Fibroblast of lung (primary cell): ENCODE results near the gene LAMA4. TPM values are rescaled to one million over a fixed set of nuclear protein-coding genes. Genes with fewer than 3 reads are reported as not detected.
A peak's percentile ranks its signal among the peaks of the same experiment; 100 is the strongest.

Source experiments
- DNase-seq, 2 donors: peaks; one replicate each; pipeline versions ENCODE4 v3.0.0 to v3.0.0-alpha.2; 2010; ENCODE audit warnings: low read depth in 2 of 2
- H2AFZ ChIP-seq: 2 replicates; pipeline ENCODE4 v1.5.1; 2012; ENCODE audit warnings: low read length, control low read depth, inconsistent platforms
- H3K27ac ChIP-seq: 2 replicates; pipeline ENCODE4 v1.5.1; 2011; ENCODE audit warnings: low read length, control low read depth; ENCODE audit not compliant: insufficient read depth
- H3K27me3 ChIP-seq: 2 replicates; pipeline ENCODE4 v1.5.1; 2011; ENCODE audit warnings: mild to moderate bottlenecking, low read length; ENCODE audit not compliant: control insufficient read depth, insufficient read depth
- H3K36me3 ChIP-seq: 2 replicates; pipeline ENCODE4 v1.5.1; 2011; ENCODE audit warnings: low read length; ENCODE audit not compliant: control insufficient read depth, insufficient read depth
- H3K4me1 ChIP-seq: 2 replicates; pipeline ENCODE4 v1.5.1; 2011; ENCODE audit warnings: low read length; ENCODE audit not compliant: control insufficient read depth, insufficient read depth; ENCODE audit errors: extremely low read depth
- H3K4me2 ChIP-seq: 2 replicates; pipeline ENCODE4 v1.5.1; 2011; ENCODE audit warnings: low read length, control low read depth; ENCODE audit not compliant: insufficient read depth; ENCODE audit errors: extremely low read depth
- H3K4me3 ChIP-seq, 4 experiments: fragments of 200-600 bp in 1 of 4; sonication (generic) in 1 of 4; replicated peaks in 1 of 4; 2 replicates each; pipeline ENCODE4 v1.5.1; 2011 to 2016; ENCODE audit warnings: low read length in 4 of 4, low read depth in 3 of 4, mild to moderate bottlenecking in 3 of 4, control low read depth in 2 of 4, inconsistent platforms in 1 of 4, mixed read lengths in 1 of 4; ENCODE audit not compliant: insufficient read depth in 1 of 4; ENCODE audit errors: control extremely low read depth in 1 of 4
- H3K79me2 ChIP-seq: 2 replicates; pipeline ENCODE4 v1.5.1; 2012; ENCODE audit warnings: mild to moderate bottlenecking, low read length, inconsistent platforms; ENCODE audit not compliant: control insufficient read depth, insufficient read depth
- H3K9ac ChIP-seq: 2 replicates; pipeline ENCODE4 v1.5.1; 2011; ENCODE audit warnings: mild to moderate bottlenecking, low read length, control low read depth; ENCODE audit not compliant: insufficient read depth
- H3K9me3 ChIP-seq: 2 replicates; pipeline ENCODE4 v1.5.1; 2012; ENCODE audit warnings: low read depth, low read length; ENCODE audit not compliant: control insufficient read depth, insufficient read depth
- H4K20me1 ChIP-seq: 2 replicates; pipeline ENCODE4 v1.5.1; 2011; ENCODE audit warnings: low read length; ENCODE audit not compliant: control insufficient read depth, insufficient read depth; ENCODE audit errors: extremely low read depth
- EZH2 ChIP-seq: IDR thresholded peaks from 2 replicates; pipeline ENCODE4 v1.5.1; 2012; ENCODE audit warnings: low read length, control low read depth, mild to moderate bottlenecking; ENCODE audit errors: missing control alignments
- polyA plus RNA-seq, 2 donors: library from polyadenylated mRNA; depleted of rRNA in 1 of 2; stranded (reverse) in 1 of 2; unstranded in 1 of 2; fragments of >200 nt; gene quantifications; 2 replicates each; pipeline ENCODE4 v1.2.1, GENCODE V29; 2011 to 2012; ENCODE audit warnings: missing spikeins in 1 of 2
- total RNA-seq: library from RNA; depleted of rRNA; stranded (reverse); fragments of >200 nt; gene quantifications from 2 replicates; pipeline ENCODE4 v1.2.1, GENCODE V29; 2014
- TF ChIP-seq, protein P1 (sequence below), 2 donors: IDR thresholded peaks in 1 of 2; conservative IDR thresholded peaks in 1 of 2; 1 replicate in 1 of 2; 2 replicates in 1 of 2; pipeline ENCODE4 v1.5.1; 2011 to 2012; ENCODE audit warnings: low read length in 2 of 2, control low read depth in 1 of 2, inconsistent platforms in 1 of 2, low read depth in 1 of 2, mild to moderate bottlenecking in 1 of 2

LAMA4 gene
- total and polyA plus RNA-seq, 2 donors (not counting 1 experiment from before 2014, with no cell fraction given) = 636 to 662 TPM

DNA sequence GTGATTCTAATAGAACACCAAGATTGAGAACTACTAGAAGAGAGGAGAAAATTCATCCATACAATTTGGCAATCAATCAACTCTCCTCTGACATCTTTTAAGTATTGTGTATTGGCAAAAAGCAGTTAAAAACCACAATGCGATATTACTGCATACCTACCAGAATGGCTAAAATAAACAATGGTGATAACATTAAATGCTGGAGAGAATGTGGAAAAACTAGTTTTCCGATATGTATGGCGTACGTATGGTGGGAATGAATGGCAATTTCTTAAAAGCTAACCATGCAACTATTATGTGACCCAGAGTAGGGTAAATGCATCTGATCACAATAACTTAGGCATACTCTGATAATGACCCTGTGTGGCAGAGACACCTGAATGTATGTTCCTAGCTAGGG, 29.3 kb upstream of the LAMA4 start:
- Histone ChIP-seq H3K27ac (no peak overlapping the region), H3K27me3 (no peaks in the 10 kb centered on the region), H3K4me3 (no peak overlapping the region), H3K4me2 (no peak overlapping the region), H3K9ac (no peak overlapping the region), H3K4me1 (peaks cover 18% of the 10 kb centered on the region), H3K79me2 (no peaks in the 10 kb centered on the region), H3K9me3 (no peaks in the 10 kb centered on the region), H3K36me3 (no peaks in the 10 kb centered on the region), H2AFZ (no peak overlapping the region), H4K20me1 (no peaks in the 10 kb centered on the region)
- DNase-seq = no peak
- TF ChIP-seq, protein P1, sequence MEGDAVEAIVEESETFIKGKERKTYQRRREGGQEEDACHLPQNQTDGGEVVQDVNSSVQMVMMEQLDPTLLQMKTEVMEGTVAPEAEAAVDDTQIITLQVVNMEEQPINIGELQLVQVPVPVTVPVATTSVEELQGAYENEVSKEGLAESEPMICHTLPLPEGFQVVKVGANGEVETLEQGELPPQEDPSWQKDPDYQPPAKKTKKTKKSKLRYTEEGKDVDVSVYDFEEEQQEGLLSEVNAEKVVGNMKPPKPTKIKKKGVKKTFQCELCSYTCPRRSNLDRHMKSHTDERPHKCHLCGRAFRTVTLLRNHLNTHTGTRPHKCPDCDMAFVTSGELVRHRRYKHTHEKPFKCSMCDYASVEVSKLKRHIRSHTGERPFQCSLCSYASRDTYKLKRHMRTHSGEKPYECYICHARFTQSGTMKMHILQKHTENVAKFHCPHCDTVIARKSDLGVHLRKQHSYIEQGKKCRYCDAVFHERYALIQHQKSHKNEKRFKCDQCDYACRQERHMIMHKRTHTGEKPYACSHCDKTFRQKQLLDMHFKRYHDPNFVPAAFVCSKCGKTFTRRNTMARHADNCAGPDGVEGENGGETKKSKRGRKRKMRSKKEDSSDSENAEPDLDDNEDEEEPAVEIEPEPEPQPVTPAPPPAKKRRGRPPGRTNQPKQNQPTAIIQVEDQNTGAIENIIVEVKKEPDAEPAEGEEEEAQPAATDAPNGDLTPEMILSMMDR (conservative IDR thresholded peaks at IDR 0.05 in 1 of 2, IDR thresholded peaks at IDR 0.05 in 1 of 2; ENCODE audit: low read depth in 1 of 2, low read length in 2 of 2) = no peak
- no peak for TF ChIP-seq EZH2

DNA sequence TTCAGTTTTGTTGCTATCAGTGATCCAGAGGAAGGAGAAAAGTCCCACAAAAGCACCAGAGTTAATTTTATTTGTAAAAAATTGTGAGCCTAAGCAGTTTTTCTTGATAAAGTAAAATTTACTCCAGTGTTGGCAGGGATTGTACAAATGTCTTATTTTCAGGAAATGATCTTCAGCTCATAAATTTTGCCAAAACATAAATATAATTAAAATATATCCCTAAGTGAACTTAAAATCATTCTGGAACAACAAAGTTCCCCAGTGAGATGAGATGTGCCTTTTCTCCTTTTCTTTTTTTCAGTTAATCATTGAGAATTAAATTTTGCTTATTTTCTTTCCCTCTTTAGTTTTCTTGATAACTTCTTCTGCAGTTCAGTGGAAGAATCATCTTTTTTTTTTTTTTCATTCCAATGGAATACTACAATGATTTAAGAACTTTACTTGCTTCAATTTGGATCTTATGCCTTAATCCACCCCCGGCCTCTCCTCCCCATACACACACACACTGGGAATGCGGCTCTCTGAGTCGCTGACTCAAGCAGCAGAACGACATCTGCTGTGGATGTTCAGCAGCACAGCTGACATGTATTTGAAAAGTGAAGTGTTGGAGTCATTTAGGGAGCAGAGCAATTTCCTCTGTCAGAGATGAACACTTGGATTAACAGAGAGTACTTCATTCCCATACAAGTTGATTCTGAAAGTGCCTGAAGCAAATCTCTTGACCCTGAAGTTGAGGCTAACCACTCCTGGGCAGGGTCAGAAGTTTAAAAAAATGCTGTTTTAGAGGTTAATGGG, 27.7 kb upstream of the LAMA4 start:
- peak; percentile 92 to 98 for DNase-seq
- H3K4me1 ChIP-seq = peaks cover 17% of the 10 kb centered on the region
- TF ChIP-seq, protein P1 (conservative IDR thresholded peaks at IDR 0.05 in 1 of 2, IDR thresholded peaks at IDR 0.05 in 1 of 2; ENCODE audit: low read depth in 1 of 2, low read length in 2 of 2) = peak; percentile 34 to 53
- no peak for TF ChIP-seq EZH2
- no peak overlapping the region for H3K9ac ChIP-seq
- peak overlapping the region; percentile 75 for H3K4me2 ChIP-seq
- peak overlapping the region; percentile 29 for H3K27ac ChIP-seq
- no peaks in the 10 kb centered on the region for H3K9me3 ChIP-seq
- H3K27me3 ChIP-seq = no peaks in the 10 kb centered on the region
- H3K36me3 ChIP-seq = no peaks in the 10 kb centered on the region
- no peaks in the 10 kb centered on the region for H3K79me2 ChIP-seq
- no peak overlapping the region for H2AFZ ChIP-seq
- no peak overlapping the region for H3K4me3 ChIP-seq
- no peaks in the 10 kb centered on the region for H4K20me1 ChIP-seq

DNA sequence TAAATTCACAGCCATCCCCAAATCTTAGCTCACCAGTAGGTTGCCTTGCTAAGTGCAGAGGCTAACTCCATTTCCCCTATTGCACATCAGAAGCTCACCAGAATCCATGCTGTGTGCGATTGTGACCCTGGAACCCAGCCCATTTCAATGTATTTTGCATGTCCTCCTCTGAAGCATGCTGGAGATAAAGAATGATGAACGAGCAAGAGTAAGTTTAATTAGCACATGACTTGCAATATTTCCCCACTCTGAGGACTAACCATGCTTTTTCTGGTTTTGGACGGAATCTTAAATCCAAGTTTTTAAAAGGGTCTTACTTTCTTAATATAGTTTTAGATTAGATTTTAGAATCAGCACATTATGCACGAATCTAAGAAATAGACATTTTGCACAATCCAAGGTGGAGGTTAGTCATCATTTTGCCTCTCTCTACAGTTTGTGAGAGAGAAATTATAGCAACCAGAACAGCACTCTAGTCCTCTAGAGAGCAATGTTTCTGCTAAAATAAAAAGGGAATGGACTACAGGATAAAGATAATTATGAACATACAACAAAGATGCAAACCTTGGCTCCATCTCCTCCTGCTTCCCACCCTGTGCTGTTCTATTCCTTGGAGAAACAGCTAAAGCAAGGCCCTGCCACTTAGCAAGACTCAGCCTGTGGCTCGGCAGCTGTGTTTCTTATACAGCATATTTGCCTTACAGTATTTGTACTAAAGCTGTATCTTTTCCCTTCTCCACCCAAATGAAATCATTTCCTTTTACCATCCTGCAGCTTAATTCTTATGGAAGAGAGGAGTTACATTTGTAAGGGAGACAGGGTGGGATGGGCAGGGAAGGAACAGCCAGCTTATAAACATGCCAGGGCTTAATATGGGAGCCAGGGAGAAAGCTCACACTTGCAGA, 24.9 kb upstream of the LAMA4 start:
- H3K79me2 ChIP-seq = no peaks in the 10 kb centered on the region
- peak overlapping the region; percentile 11 for H3K27ac ChIP-seq
- H3K4me1 ChIP-seq = peaks cover 17% of the 10 kb centered on the region
- H3K36me3 ChIP-seq = no peaks in the 10 kb centered on the region
- H3K9me3 ChIP-seq = no peaks in the 10 kb centered on the region
- H3K27me3 ChIP-seq = no peaks in the 10 kb centered on the region
- H2AFZ ChIP-seq = peak overlapping the region; percentile 44
- peak in 1 of 2 donors; percentile 63 for DNase-seq
- H4K20me1 ChIP-seq = no peaks in the 10 kb centered on the region
- H3K4me3 ChIP-seq = no peak overlapping the region
- TF ChIP-seq EZH2 = no peak
- TF ChIP-seq, protein P1 (conservative IDR thresholded peaks at IDR 0.05 in 1 of 2, IDR thresholded peaks at IDR 0.05 in 1 of 2; ENCODE audit: low read depth in 1 of 2, low read length in 2 of 2) = no peak
- H3K9ac ChIP-seq = no peak overlapping the region
- peak overlapping the region; percentile 28 for H3K4me2 ChIP-seq
